IMR-90 (cell line): Measurements from ENCODE around the gene SLC6A20. TPM values are rescaled to one million over a fixed set of nuclear protein-coding genes. Genes with fewer than 3 reads are reported as not detected.

Experiments
- ATAC-seq: fragments of 200-7000 bp; cut with Tn5 transposase; 2 replicates; pipeline ENCODE4 v1.9.1; 2020; ENCODE audit warnings: low read depth, mild to moderate bottlenecking, moderate library complexity
- BruUV-seq: library from RNA; stranded (reverse); fragments of 400-500 nt; replicated peaks from 2 replicates; lab custom pipeline; 2021; lab: Mats Ljungman, UMichigan
- CTCF ChIA-PET: fragments of 300-600 bp; formaldehyde crosslinking; extraction: SDS; loops from one replicate; lab custom pipeline; 2021; ENCODE audit warnings: antibody characterized with exemption; lab: Yijun Ruan, JAX
- POLR2A ChIA-PET: fragments of 300-600 bp; sonication (Branson Sonifier 250); formaldehyde crosslinking; loops from one replicate; lab custom pipeline; 2022; ENCODE audit warnings: antibody characterized with exemption; ENCODE audit not compliant: unreplicated experiment; lab: Charles Lee
- DNase-seq: peaks from one replicate; pipeline ENCODE4 v3.0.0; 2013
- H2AFZ ChIP-seq: replicated peaks from 2 replicates; pipeline ENCODE3; 2013; ENCODE audit warnings: low read length, mild to moderate bottlenecking; ENCODE audit not compliant: poor library complexity
- H2AK5ac ChIP-seq: 2 replicates; pipeline ENCODE4 v1.6.1; 2013; ENCODE audit warnings: low read depth, low read length, inconsistent platforms
- H2AK9ac ChIP-seq: replicated peaks from 2 replicates; pipeline ENCODE3; 2013; ENCODE audit warnings: mild to moderate bottlenecking, low read depth, low read length, moderate library complexity; ENCODE audit not compliant: poor library complexity
- H2BK120ac ChIP-seq: 2 replicates; pipeline ENCODE4 v1.6.1; 2013; ENCODE audit warnings: low read depth, low read length, inconsistent platforms
- H2BK15ac ChIP-seq: 3 replicates; pipeline ENCODE4 v1.6.1; 2013; ENCODE audit warnings: low read depth, low read length, inconsistent platforms
- H2BK20ac ChIP-seq: 2 replicates; pipeline ENCODE4 v1.6.1; 2013; ENCODE audit warnings: low read depth, mild to moderate bottlenecking, inconsistent platforms, low read length, moderate library complexity
- H2BK5ac ChIP-seq: 2 replicates; pipeline ENCODE4 v1.6.1; 2013; ENCODE audit warnings: mild to moderate bottlenecking, low read depth, low read length, inconsistent platforms; ENCODE audit not compliant: poor library complexity, severe bottlenecking
- H3K14ac ChIP-seq: replicated peaks from 2 replicates; pipeline ENCODE4 v1.6.1; 2013; ENCODE audit warnings: low read depth, low read length, inconsistent platforms
- H3K18ac ChIP-seq: 2 replicates; pipeline ENCODE4 v1.6.1; 2013; ENCODE audit warnings: low read depth, low read length, control low read depth
- H3K23ac ChIP-seq: 2 replicates; pipeline ENCODE4 v1.6.1; 2013; ENCODE audit warnings: low read depth, low read length, inconsistent platforms
- H3K27ac ChIP-seq: 2 replicates; pipeline ENCODE4 v1.5.1; 2013; ENCODE audit warnings: mild to moderate bottlenecking, control low read depth, low read length; ENCODE audit not compliant: insufficient read depth
- H3K27me3 ChIP-seq: 2 replicates; pipeline ENCODE4 v1.6.1; 2013; ENCODE audit warnings: low read length; ENCODE audit not compliant: control insufficient read depth, insufficient read depth
- H3K36me3 ChIP-seq: 2 replicates; pipeline ENCODE4 v1.6.1; 2013; ENCODE audit warnings: low read length, mixed read lengths; ENCODE audit not compliant: control insufficient read depth, insufficient read depth
- H3K4ac ChIP-seq: 2 replicates; pipeline ENCODE4 v1.6.1; 2013; ENCODE audit warnings: low read depth, low read length, inconsistent platforms
- H3K4me1 ChIP-seq: 2 replicates; pipeline ENCODE4 v1.6.1; 2013; ENCODE audit warnings: low read length, mixed read lengths; ENCODE audit not compliant: control insufficient read depth, insufficient read depth
- H3K4me2 ChIP-seq: 2 replicates; pipeline ENCODE4 v1.6.1; 2013; ENCODE audit warnings: low read depth, mild to moderate bottlenecking, control low read depth, low read length, moderate library complexity
- H3K4me3 ChIP-seq: 2 replicates; pipeline ENCODE4 v1.5.1; 2013; ENCODE audit warnings: low read depth, mild to moderate bottlenecking, control low read depth, low read length, moderate library complexity; ENCODE audit not compliant: insufficient read depth
- H3K56ac ChIP-seq: 2 replicates; pipeline ENCODE4 v1.6.1; 2013; ENCODE audit warnings: low read length, inconsistent platforms; ENCODE audit not compliant: insufficient read depth; ENCODE audit errors: extremely low read depth
- H3K79me1 ChIP-seq, 2 experiments: 2 replicates each; pipeline ENCODE4 v1.6.1; 2013; ENCODE audit warnings: low read length in 2 of 2, inconsistent platforms in 1 of 2, low read depth in 1 of 2
- H3K9ac ChIP-seq: 2 replicates; pipeline ENCODE4 v1.6.1; 2013; ENCODE audit warnings: low read depth, low read length, control low read depth
- H3K9me1 ChIP-seq: 2 replicates; pipeline ENCODE4 v1.6.1; 2013; ENCODE audit warnings: low read length, inconsistent platforms; ENCODE audit not compliant: insufficient read depth
- H3K9me3 ChIP-seq: 2 replicates; pipeline ENCODE4 v1.6.1; 2013; ENCODE audit warnings: low read length; ENCODE audit not compliant: control insufficient read depth, insufficient read depth
- H4K20me1 ChIP-seq: 2 replicates; pipeline ENCODE4 v1.6.1; 2013; ENCODE audit warnings: low read length, inconsistent platforms; ENCODE audit not compliant: insufficient read depth
- H4K5ac ChIP-seq: 2 replicates; pipeline ENCODE4 v1.6.1; 2013; ENCODE audit warnings: mild to moderate bottlenecking, low read depth, low read length, control low read depth
- H4K8ac ChIP-seq, 2 experiments: 2 replicates each; pipeline ENCODE4 v1.6.1; 2013; ENCODE audit warnings: low read depth in 2 of 2, low read length in 2 of 2, control low read depth in 1 of 2, inconsistent platforms in 1 of 2
- H4K91ac ChIP-seq: 2 replicates; pipeline ENCODE4 v1.6.1; 2013; ENCODE audit warnings: low read depth, low read length, inconsistent platforms; ENCODE audit not compliant: insufficient read depth
- CEBPB ChIP-seq: IDR thresholded peaks from 2 replicates; pipeline ENCODE4 v1.6.1; 2012; ENCODE audit warnings: low read depth, low read length, improper control_type of control experiment
- CTCF ChIP-seq: conservative IDR thresholded peaks from 2 replicates; pipeline ENCODE4 v1.5.1; 2012; ENCODE audit warnings: mild to moderate bottlenecking, low read depth, low read length, improper control_type of control experiment
- ELK1 ChIP-seq: fragments of 150-350 bp; IDR thresholded peaks from 2 replicates; pipeline ENCODE4 v1.6.1; 2016; ENCODE audit warnings: low read depth, mild to moderate bottlenecking, low read length, moderate library complexity, borderline replicate concordance
- FOS ChIP-seq: fragments of 150-350 bp; IDR thresholded peaks from 2 replicates; pipeline ENCODE4 v1.6.1; 2016; ENCODE audit warnings: low read depth, low read length
- MAFK ChIP-seq: IDR thresholded peaks from 2 replicates; pipeline ENCODE4 v1.6.1; 2012; ENCODE audit warnings: low read depth, low read length, improper control_type of control experiment
- NFE2L2 ChIP-seq: fragments of 150-350 bp; IDR thresholded peaks from 2 replicates; pipeline ENCODE4 v1.6.1; 2016; ENCODE audit warnings: low read depth, mild to moderate bottlenecking, low read length
- POLR2A ChIP-seq: IDR thresholded peaks from 2 replicates; pipeline ENCODE4 v1.6.1; 2012; ENCODE audit warnings: mild to moderate bottlenecking, low read depth, low read length
- RAD21 ChIP-seq: IDR thresholded peaks from 2 replicates; pipeline ENCODE4 v1.6.1; 2012; ENCODE audit warnings: low read length, improper control_type of control experiment
- RCOR1 ChIP-seq: IDR thresholded peaks from 2 replicates; pipeline ENCODE4 v1.6.1; 2012; ENCODE audit warnings: mild to moderate bottlenecking, low read length, improper control_type of control experiment; ENCODE audit not compliant: insufficient replicate concordance
- SMC3 ChIP-seq: fragments of 150-350 bp; IDR thresholded peaks from 2 replicates; pipeline ENCODE4 v1.6.1; 2016; ENCODE audit warnings: low read depth, mild to moderate bottlenecking, antibody characterized with exemption, low read length, moderate library complexity
- WGBS, 2 experiments: methylation state at CpG; one replicate each; pipeline versions ENCODE4 v1.1.5 to v1.1.7; 2013; ENCODE audit warnings: missing lambda C conversion rate in 2 of 2; ENCODE audit not compliant: insufficient read length in 1 of 2; ENCODE audit errors: extremely low coverage in 2 of 2; 5-methylcytosine and 5-hydroxymethylcytosine counted together
- dilution Hi-C: fragments of 300-500 bp; cut with HindIII; formaldehyde crosslinking; loops from one replicate; pipeline ENCODE4 v1.14.3; 2018; ENCODE audit warnings: low sequenced_read_pairs; ENCODE audit not compliant: unreplicated experiment
- in situ Hi-C: fragments of 300-500 bp; cut with MboI; formaldehyde crosslinking; loops from 3 replicates; pipeline ENCODE4 v1.14.3; 2019; ENCODE audit warnings: low sequenced_read_pairs, inconsistent platforms, mixed read lengths
- intact Hi-C: fragments of 100-400 bp; cut with micrococcal nuclease; formaldehyde crosslinking; loops from 2 replicates; pipeline ENCODE4 v1.10.0; 2022
- polyA plus RNA-seq, 3 experiments: library from polyadenylated mRNA; depleted of rRNA; stranded (reverse); fragments of >200 nt; gene quantifications; 2 replicates each; pipeline ENCODE4 v1.2.3, GENCODE V29; 2012; ENCODE audit warnings: low replicate concordance in 1 of 3
- total RNA-seq: library from RNA; depleted of rRNA; stranded (reverse); fragments of >200 nt; gene quantifications from 2 replicates; pipeline ENCODE4 v1.2.3, GENCODE V29; 2012
- TF ChIP-seq, protein P1 (sequence below): fragments of 150-350 bp; IDR thresholded peaks from 2 replicates; pipeline ENCODE4 v1.6.1; 2017; ENCODE audit warnings: mild to moderate bottlenecking, antibody characterized with exemption, low read length, low read depth

The SLC6A20 gene
- total and polyA plus RNA-seq, 2 of the 4 experiments (the other 2 are of a cell fraction), result not detected

DNA sequence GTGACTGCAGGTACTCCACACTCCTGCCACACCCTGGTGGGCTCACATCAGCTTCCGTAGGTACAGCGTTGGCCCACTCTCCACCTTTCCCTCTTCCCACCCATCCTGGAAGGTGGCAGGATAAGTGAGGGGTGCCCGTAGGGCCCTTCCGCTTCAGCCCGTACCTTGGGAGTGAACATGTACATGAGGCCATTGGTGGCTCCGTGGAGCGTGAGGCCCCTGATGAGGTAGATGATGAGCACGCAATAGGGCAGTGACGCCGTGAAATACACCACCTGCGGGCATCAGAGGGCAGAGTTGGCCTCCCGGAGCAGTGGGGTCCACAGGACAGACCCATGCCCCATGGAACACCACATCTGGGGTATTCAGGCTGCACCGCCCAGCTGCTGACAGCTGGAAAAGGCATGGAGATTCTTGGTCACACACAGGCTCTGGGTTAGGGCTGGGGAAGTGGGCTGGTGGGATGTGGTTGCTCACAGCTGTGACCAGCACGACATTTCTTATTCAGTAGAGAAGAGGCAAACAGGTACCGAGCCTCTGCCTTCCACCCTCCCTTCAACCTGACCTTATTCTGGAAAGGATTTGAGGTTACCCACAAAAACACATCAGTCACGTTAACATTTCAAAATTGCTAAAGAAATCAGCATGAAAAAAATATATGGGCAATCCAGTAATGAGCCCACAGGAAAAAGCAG is 23.8 kb downstream of the SLC6A20 start:
- Histone ChIP-seq H3K27me3 (peaks cover 72% of the 10 kb centered on the region), H3K9ac (no peak overlapping the region), H4K91ac (no peak overlapping the region), H3K27ac (no peak overlapping the region), H2BK15ac (no peak overlapping the region), H3K4me3 (no peak overlapping the region), H2BK20ac (no peak overlapping the region), H3K56ac (no peak overlapping the region), H3K79me1 (no peaks in the 10 kb centered on the region), H3K18ac (no peak overlapping the region), H2BK5ac (no peak overlapping the region), H3K4me2 (no peak overlapping the region), H3K23ac (no peak overlapping the region), H2AK5ac (no peak overlapping the region), H4K8ac (no peak overlapping the region), H4K20me1 (no peaks in the 10 kb centered on the region), H4K5ac (no peak overlapping the region), H3K4ac (no peak overlapping the region), H3K9me3 (peaks cover 5% of the 10 kb centered on the region; the same call in 1 of the 2 replicates), H3K9me1 (no peaks in the 10 kb centered on the region), H2BK120ac (no peak overlapping the region), H3K36me3 (no peaks in the 10 kb centered on the region), H3K14ac (no peak overlapping the region), H2AK9ac (no peak overlapping the region), H2AFZ (no peak overlapping the region), H3K4me1 (no peaks in the 10 kb centered on the region)
- intact Hi-C loops (no loop called here), in situ Hi-C loops (no loop called here), dilution Hi-C loops (no loop called here)
- WGBS, 2 experiments, result 75% methylated on average over 9 of the region's 16 CpGs; no CpG with 5 or more reads in 1 of the 2 experiments
- ChIA-PET CTCF (no interaction called here), POLR2A (no interaction called here)
- BruUV-seq, result no TSS peak
- TF ChIP-seq RCOR1, result no peak
- TF ChIP-seq CEBPB, result no peak
- no peak for TF ChIP-seq SMC3
- TF ChIP-seq, protein P1, sequence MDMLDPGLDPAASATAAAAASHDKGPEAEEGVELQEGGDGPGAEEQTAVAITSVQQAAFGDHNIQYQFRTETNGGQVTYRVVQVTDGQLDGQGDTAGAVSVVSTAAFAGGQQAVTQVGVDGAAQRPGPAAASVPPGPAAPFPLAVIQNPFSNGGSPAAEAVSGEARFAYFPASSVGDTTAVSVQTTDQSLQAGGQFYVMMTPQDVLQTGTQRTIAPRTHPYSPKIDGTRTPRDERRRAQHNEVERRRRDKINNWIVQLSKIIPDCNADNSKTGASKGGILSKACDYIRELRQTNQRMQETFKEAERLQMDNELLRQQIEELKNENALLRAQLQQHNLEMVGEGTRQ, result no peak
- TF ChIP-seq MAFK, result no peak
- no peak for TF ChIP-seq CTCF
- TF ChIP-seq POLR2A, result no peak
- TF ChIP-seq NFE2L2, result no peak
- no peak for TF ChIP-seq FOS
- no peak for TF ChIP-seq RAD21
- no peak for TF ChIP-seq ELK1
- ATAC-seq, result no peak
- DNase-seq, result no peak
